Upper lobe of left lung (tissue), 6 donors: ENCODE results near the gene IGFBP5. TPM values are rescaled to one million over a fixed set of nuclear protein-coding genes. Genes with fewer than 3 reads are reported as not detected.

Source experiments
- ATAC-seq, 2 donors: fragments of 200-7000 bp; cut with Tn5 transposase; one replicate each; pipeline ENCODE4 v1.9.1; 2022; ENCODE audit warnings: mild to moderate bottlenecking in 2 of 2, moderate library complexity in 2 of 2; ENCODE audit not compliant: low FRiP score in 2 of 2
- DNase-seq, 2 donors: peaks; one replicate each; pipeline ENCODE4 v3.0.0-alpha.2; 2019 to 2020
- H3K27ac ChIP-seq, 4 donors: fragments of 200-600 bp; sonication (generic); one replicate each; pipeline ENCODE4 v1.5.1; 2016 to 2019
- H3K27me3 ChIP-seq, 4 donors: fragments of 200-600 bp; sonication (generic); one replicate each; pipeline ENCODE4 v1.5.1; 2017 to 2019
- H3K36me3 ChIP-seq, 4 donors: fragments of 200-600 bp; sonication (generic); one replicate each; pipeline ENCODE4 v1.5.1; 2016 to 2019
- H3K4me1 ChIP-seq, 4 donors: fragments of 200-600 bp; sonication (generic); one replicate each; pipeline ENCODE4 v1.5.1; 2018 to 2019
- H3K4me3 ChIP-seq, 4 donors: fragments of 200-600 bp; sonication (generic); one replicate each; pipeline ENCODE4 v1.5.1; 2017 to 2019; ENCODE audit warnings: mild to moderate bottlenecking in 2 of 4, moderate library complexity in 1 of 4
- H3K9me3 ChIP-seq, 4 donors: fragments of 200-600 bp; sonication (generic); one replicate each; pipeline ENCODE4 v1.5.1; 2018 to 2019
- EP300 ChIP-seq, 4 donors: sonication (generic); formaldehyde crosslinking; IDR thresholded peaks; one replicate each; pipeline ENCODE4 v1.5.1; 2017; ENCODE audit warnings: antibody characterized with exemption in 4 of 4, control low read depth in 2 of 4
- POLR2A ChIP-seq, 4 donors: fragments of 450-650 bp; IDR thresholded peaks; one replicate each; pipeline ENCODE4 v1.5.1; 2016 to 2017; ENCODE audit warnings: antibody characterized with exemption in 4 of 4, mild to moderate bottlenecking in 2 of 4
- POLR2AphosphoS5 ChIP-seq, 2 donors: sonication (generic); formaldehyde crosslinking; IDR thresholded peaks; one replicate each; pipeline ENCODE4 v1.5.1; 2017; ENCODE audit warnings: antibody characterized with exemption in 2 of 2
- WGBS, 2 donors: methylation state at CpG; one replicate each; pipeline ENCODE4 v1.1.5; 2017 to 2018; 5-methylcytosine and 5-hydroxymethylcytosine counted together
- total RNA-seq, 6 donors: library from RNA; depleted of rRNA in 4 of 6; stranded (reverse); fragments of >200 nt in 4 of 6; gene quantifications; one replicate each; pipeline versions ENCODE4 v1.1.0 to v1.2.1, GENCODE V29; 2016 to 2021
- TF ChIP-seq, protein P1 (sequence below), 6 experiments: fragments of 450-650 bp in 4 of 6; fragments of 200-600 bp in 2 of 6; sonication (generic) in 2 of 6; IDR thresholded peaks; one replicate each; pipeline ENCODE4 v1.5.1; 2016 to 2019; ENCODE audit warnings: antibody characterized with exemption in 6 of 6
- donor health status: DM: no; HTN: no; CAD: no; lungs with moderate emphysema.
- donor health status: DM: no; HTN: yes; CAD: no; lungs with severe emphysema.

The IGFBP5 gene
- total RNA-seq, 6 donors from 2014 or later = 41.9 to 304 (median 95.5) TPM

DNA sequence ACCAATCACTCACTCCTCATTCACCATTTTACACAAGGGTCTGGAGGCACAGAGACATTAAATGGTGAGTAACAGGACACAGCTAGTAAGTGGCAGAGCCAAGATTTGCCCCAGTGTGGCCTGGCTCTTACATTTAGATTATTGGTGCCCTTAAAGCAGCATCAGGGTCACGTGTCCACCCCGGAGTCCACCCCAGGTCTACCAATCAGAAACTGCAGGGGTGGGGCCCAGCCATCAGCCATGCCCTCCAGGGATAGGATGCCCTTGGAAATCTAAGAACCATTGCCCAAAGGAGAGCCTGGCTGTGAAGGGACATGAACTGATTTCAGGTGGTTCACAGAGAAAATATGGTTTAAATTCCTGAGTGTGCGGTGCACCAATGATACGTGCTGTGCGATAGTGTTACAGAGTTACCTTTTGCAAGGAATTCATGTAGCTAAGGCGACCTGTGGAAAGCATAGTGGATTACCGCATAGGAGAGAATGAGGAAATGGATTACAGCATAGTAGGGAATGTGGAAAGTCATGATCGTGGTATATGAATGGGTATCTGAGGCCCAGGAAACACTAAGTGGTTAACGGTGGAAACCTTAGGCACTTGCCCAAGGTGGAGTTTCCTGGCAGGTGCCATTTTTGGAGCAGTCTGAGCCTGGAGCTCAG is 17.8 kb downstream of the IGFBP5 start:
- Histone ChIP-seq H3K4me3 (no peak overlapping the region), H3K27ac (no peak overlapping the region), H3K27me3 (no peaks in the 10 kb centered on the region), H3K9me3 (no peaks in the 10 kb centered on the region), H3K4me1 (peaks cover 0 to 8% (median 1%) of the 10 kb centered on the region in 4 donors), H3K36me3 (peaks cover 0 to 7% (median 0%) of the 10 kb centered on the region in 4 donors)
- DNase-seq (no peak), ATAC-seq (no peak)
- 81 to 86% methylated on average over 9 of the region's 9 CpGs for whole genome bisulfite sequencing, 2 donors
- no peak for TF ChIP-seq EP300 (IDR thresholded peaks at IDR 0.05)
- TF ChIP-seq POLR2A (IDR thresholded peaks at IDR 0.05) = no peak
- TF ChIP-seq, protein P1, sequence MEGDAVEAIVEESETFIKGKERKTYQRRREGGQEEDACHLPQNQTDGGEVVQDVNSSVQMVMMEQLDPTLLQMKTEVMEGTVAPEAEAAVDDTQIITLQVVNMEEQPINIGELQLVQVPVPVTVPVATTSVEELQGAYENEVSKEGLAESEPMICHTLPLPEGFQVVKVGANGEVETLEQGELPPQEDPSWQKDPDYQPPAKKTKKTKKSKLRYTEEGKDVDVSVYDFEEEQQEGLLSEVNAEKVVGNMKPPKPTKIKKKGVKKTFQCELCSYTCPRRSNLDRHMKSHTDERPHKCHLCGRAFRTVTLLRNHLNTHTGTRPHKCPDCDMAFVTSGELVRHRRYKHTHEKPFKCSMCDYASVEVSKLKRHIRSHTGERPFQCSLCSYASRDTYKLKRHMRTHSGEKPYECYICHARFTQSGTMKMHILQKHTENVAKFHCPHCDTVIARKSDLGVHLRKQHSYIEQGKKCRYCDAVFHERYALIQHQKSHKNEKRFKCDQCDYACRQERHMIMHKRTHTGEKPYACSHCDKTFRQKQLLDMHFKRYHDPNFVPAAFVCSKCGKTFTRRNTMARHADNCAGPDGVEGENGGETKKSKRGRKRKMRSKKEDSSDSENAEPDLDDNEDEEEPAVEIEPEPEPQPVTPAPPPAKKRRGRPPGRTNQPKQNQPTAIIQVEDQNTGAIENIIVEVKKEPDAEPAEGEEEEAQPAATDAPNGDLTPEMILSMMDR (IDR thresholded peaks at IDR 0.05) = no peak
- no peak for TF ChIP-seq POLR2AphosphoS5 (IDR thresholded peaks at IDR 0.05)

GRCh38 chr2:216676630-216677029 is 18.7 kb downstream of the IGFBP5 start:
- ATAC-seq = no peak
- peaks cover 0 to 7% (median 0%) of the 10 kb centered on the region in 4 donors for H3K36me3 ChIP-seq
- DNase-seq = no peak
- H3K27me3 ChIP-seq = no peaks in the 10 kb centered on the region
- TF ChIP-seq EP300 (IDR thresholded peaks at IDR 0.05) (no peak), POLR2AphosphoS5 (IDR thresholded peaks at IDR 0.05) (no peak), POLR2A (IDR thresholded peaks at IDR 0.05) (no peak)
- TF ChIP-seq, protein P1 (IDR thresholded peaks at IDR 0.05) = no peak
- no peak overlapping the region for H3K4me3 ChIP-seq
- 87 to 88% methylated on average over 17 of the region's 17 CpGs for WGBS, 2 donors
- H3K4me1 ChIP-seq = peaks cover 0 to 4% (median 0%) of the 10 kb centered on the region in 4 donors
- H3K9me3 ChIP-seq = no peaks in the 10 kb centered on the region
- no peak overlapping the region for H3K27ac ChIP-seq

GRCh38 chr2:216674376-216674775 is 21.0 kb downstream of the IGFBP5 start:
- TF ChIP-seq POLR2A (IDR thresholded peaks at IDR 0.05) (no peak), EP300 (IDR thresholded peaks at IDR 0.05) (no peak), POLR2AphosphoS5 (IDR thresholded peaks at IDR 0.05) (no peak)
- TF ChIP-seq, protein P1 (IDR thresholded peaks at IDR 0.05) = no peak
- no peak overlapping the region for H3K4me3 ChIP-seq
- no peaks in the 10 kb centered on the region for H3K9me3 ChIP-seq
- no peaks in the 10 kb centered on the region for H3K4me1 ChIP-seq
- H3K27ac ChIP-seq = no peak overlapping the region
- DNase-seq = no peak
- peaks cover 0 to 7% (median 0%) of the 10 kb centered on the region in 4 donors for H3K36me3 ChIP-seq
- WGBS, 2 donors = 83 to 91% methylated on average over 8 to 9 of the region's 9 CpGs
- no peaks in the 10 kb centered on the region for H3K27me3 ChIP-seq
- no peak for ATAC-seq

DNA sequence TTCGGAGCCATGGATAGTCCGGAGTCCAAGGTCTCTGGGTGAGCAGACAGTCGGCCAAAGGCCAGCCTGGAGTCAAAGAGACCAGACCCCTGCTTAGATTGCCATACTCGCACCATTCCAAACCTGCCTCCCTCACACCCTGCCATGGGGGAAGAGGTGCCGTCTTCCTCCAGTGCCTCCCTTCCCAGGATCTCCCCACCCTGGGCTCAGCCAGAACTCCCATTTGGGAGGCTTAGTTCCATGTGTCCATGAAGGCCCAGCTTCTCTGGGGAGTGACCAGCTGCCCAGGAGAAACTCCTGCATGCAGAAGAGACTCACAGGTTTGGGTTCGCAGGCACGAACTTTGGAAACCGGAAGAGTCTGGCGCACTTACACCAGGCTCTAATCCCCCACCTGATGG is 21.7 kb downstream of the IGFBP5 start:
- Histone ChIP-seq H3K27me3 (no peaks in the 10 kb centered on the region), H3K9me3 (no peaks in the 10 kb centered on the region), H3K36me3 (peaks cover 0 to 7% (median 0%) of the 10 kb centered on the region in 4 donors), H3K4me1 (no peaks in the 10 kb centered on the region), H3K4me3 (no peak overlapping the region), H3K27ac (no peak overlapping the region)
- TF ChIP-seq POLR2A (IDR thresholded peaks at IDR 0.05) = no peak
- no peak for TF ChIP-seq POLR2AphosphoS5 (IDR thresholded peaks at IDR 0.05)
- TF ChIP-seq, protein P1 (IDR thresholded peaks at IDR 0.05) = no peak
- TF ChIP-seq EP300 (IDR thresholded peaks at IDR 0.05) = no peak
- ATAC-seq = no peak
- 92 to 94% methylated on average over 7 to 9 of the region's 9 CpGs for WGBS, 2 donors
- DNase-seq = no peak

GRCh38 chr2:216673021-216673420 is 22.3 kb downstream of the IGFBP5 start:
- no peak for TF ChIP-seq POLR2AphosphoS5 (IDR thresholded peaks at IDR 0.05)
- no peak overlapping the region for H3K27ac ChIP-seq
- WGBS, 2 donors = 87 to 92% methylated on average over 6 to 10 of the region's 10 CpGs

More at GRCh38 chr2:216673021-216673420, 22.3 kb downstream of the IGFBP5 start:
- H3K9me3 ChIP-seq = no peaks in the 10 kb centered on the region
- H3K4me1 ChIP-seq = no peaks in the 10 kb centered on the region
- DNase-seq = no peak
- no peak for ATAC-seq
- H3K36me3 ChIP-seq = peaks cover 0 to 5% (median 0%) of the 10 kb centered on the region in 4 donors
- H3K27me3 ChIP-seq = no peaks in the 10 kb centered on the region
- no peak overlapping the region for H3K4me3 ChIP-seq
